Right kidney (tissue), 9 donors: ENCODE results near the gene PCBP3.
"Not testable (repeated sequence)": the region's sequence is repeated elsewhere in the genome, so short reads cannot be mapped to it uniquely, and the experiment has no call there.

Experiments used
- DNase-seq: peaks from one replicate; pipeline ENCODE4 v3.0.0-alpha.2; 2016
- long read RNA-seq, 8 donors: transcript quantifications; one replicate each; lab custom pipeline, GENCODE V29; 2026

Gene PCBP3
- long read RNA-seq, donor 1, result 0 reads
- long read RNA-seq, donor 2, result 0 reads
- long read RNA-seq, donor 3, result 0 reads
- long read RNA-seq, donor 4, result 0 reads
- long read RNA-seq, donor 5, result 0 reads
- long read RNA-seq, donor 6, result 0 reads
- long read RNA-seq, donor 7, result 0 reads
- long read RNA-seq, donor 8, result 0 reads

GRCh38 chr21:45643021-45643980, at the start of gene PCBP3:
Gene PCBP3 (plus strand): TSS chr21:45643725. CDS start chr21:45850086, 206,361 bp downstream.
- DNase-seq, result peak; percentile 43

GRCh38 chr21:45594721-45595489, 48.6 kb upstream of the PCBP3 start:
- no peak for DNase-seq

GRCh38 chr21:45595574-45596295, 47.8 kb upstream of the PCBP3 start:
- DNase-seq, result no peak

GRCh38 chr21:45596704-45597318, 46.7 kb upstream of the PCBP3 start:
- peak; percentile 59 for DNase-seq

- DNase-seq, result no peak
Measured at GRCh38 chr21:45598109-45598508, 45.4 kb upstream of the PCBP3 start.

- DNase-seq, result no peak
Measured at GRCh38 chr21:45598666-45599065, 44.9 kb upstream of the PCBP3 start.

- no peak for DNase-seq
Measured at GRCh38 chr21:45599146-45599581, 44.4 kb upstream of the PCBP3 start.

- DNase-seq, result no peak
Measured at GRCh38 chr21:45600248-45600647, 43.3 kb upstream of the PCBP3 start.

- DNase-seq, result no peak
Measured at GRCh38 chr21:45601551-45601950, 42.0 kb upstream of the PCBP3 start.

- DNase-seq, result no peak
Measured at GRCh38 chr21:45602106-45602505, 41.4 kb upstream of the PCBP3 start.

GRCh38 chr21:45603481-45603880, 40.0 kb upstream of the PCBP3 start:
- no peak for DNase-seq

GRCh38 chr21:45604681-45605080, 38.8 kb upstream of the PCBP3 start:
- not testable (repeated sequence) for DNase-seq

- no peak for DNase-seq
Measured at GRCh38 chr21:45607021-45607908, 36.3 kb upstream of the PCBP3 start.

GRCh38 chr21:45607909-45608295, 35.6 kb upstream of the PCBP3 start:
- DNase-seq, result no peak

- DNase-seq, result not testable (repeated sequence)
Measured at GRCh38 chr21:45608747-45609470, 34.6 kb upstream of the PCBP3 start.

GRCh38 chr21:45609616-45610015, 33.9 kb upstream of the PCBP3 start:
- DNase-seq, result not testable (repeated sequence)

GRCh38 chr21:45611296-45611695, 32.2 kb upstream of the PCBP3 start:
- no peak for DNase-seq

GRCh38 chr21:45611939-45612664, 31.4 kb upstream of the PCBP3 start:
- no peak for DNase-seq

GRCh38 chr21:45612665-45613019, 30.9 kb upstream of the PCBP3 start:
- not testable (repeated sequence) for DNase-seq
